NCI-H345 treated with DMSO at 0.1 percent for 48 hours (cell line): ENCODE results near the gene WFS1.

Experiments used
- DNase-seq: peaks from one replicate; lab custom pipeline; 2025; ENCODE audit not compliant: unreplicated experiment; lab: John Stamatoyannopoulos, UW

Gene WFS1

GRCh38 chr4:6338175-6338950 lies 68.7 kb downstream of the WFS1 start:
- DNase-seq, result no peak

GRCh38 chr4:6338951-6339817 lies 69.5 kb downstream of the WFS1 start:
- DNase-seq, result no peak

- no peak for DNase-seq
Observed at GRCh38 chr4:6339818-6340445, 70.3 kb downstream of the WFS1 start.

GRCh38 chr4:6340446-6341015 lies 70.9 kb downstream of the WFS1 start:
- DNase-seq, result no peak

- no peak for DNase-seq
Observed at GRCh38 chr4:6341696-6342095, 72.0 kb downstream of the WFS1 start.

- no peak for DNase-seq
Observed at GRCh38 chr4:6342530-6343293, 73.1 kb downstream of the WFS1 start.

GRCh38 chr4:6343939-6344408 lies 74.3 kb downstream of the WFS1 start:
- no peak for DNase-seq

- no peak for DNase-seq
Observed at GRCh38 chr4:6345096-6345830, 75.6 kb downstream of the WFS1 start.

GRCh38 chr4:6345866-6346265 lies 76.2 kb downstream of the WFS1 start:
- DNase-seq, result no peak

- no peak for DNase-seq
Observed at GRCh38 chr4:6346373-6347110, 76.9 kb downstream of the WFS1 start.

- DNase-seq, result no peak
Observed at GRCh38 chr4:6347511-6348045, 77.9 kb downstream of the WFS1 start.

- DNase-seq, result no peak
Observed at GRCh38 chr4:6348408-6348807, 78.8 kb downstream of the WFS1 start.

GRCh38 chr4:6349896-6350603 lies 80.4 kb downstream of the WFS1 start:
- DNase-seq, result no peak

- DNase-seq, result no peak
Observed at GRCh38 chr4:6350646-6351045, 81.0 kb downstream of the WFS1 start.

GRCh38 chr4:6351246-6352000 lies 81.8 kb downstream of the WFS1 start:
- DNase-seq, result no peak

GRCh38 chr4:6352031-6352692 lies 82.5 kb downstream of the WFS1 start:
- DNase-seq, result no peak
